ENCODE data around the gene CMPK2. TPM values are rescaled to one million over a fixed set of nuclear protein-coding genes. Genes with fewer than 3 reads are reported as not detected.

The CMPK2 gene
- total and polyA plus RNA-seq, 10 of the 15 experiments (the other 5 are each of a cell fraction or from before 2014, with no cell fraction given), result 0.50 to 5.6 (median 3.2) TPM

DNA sequence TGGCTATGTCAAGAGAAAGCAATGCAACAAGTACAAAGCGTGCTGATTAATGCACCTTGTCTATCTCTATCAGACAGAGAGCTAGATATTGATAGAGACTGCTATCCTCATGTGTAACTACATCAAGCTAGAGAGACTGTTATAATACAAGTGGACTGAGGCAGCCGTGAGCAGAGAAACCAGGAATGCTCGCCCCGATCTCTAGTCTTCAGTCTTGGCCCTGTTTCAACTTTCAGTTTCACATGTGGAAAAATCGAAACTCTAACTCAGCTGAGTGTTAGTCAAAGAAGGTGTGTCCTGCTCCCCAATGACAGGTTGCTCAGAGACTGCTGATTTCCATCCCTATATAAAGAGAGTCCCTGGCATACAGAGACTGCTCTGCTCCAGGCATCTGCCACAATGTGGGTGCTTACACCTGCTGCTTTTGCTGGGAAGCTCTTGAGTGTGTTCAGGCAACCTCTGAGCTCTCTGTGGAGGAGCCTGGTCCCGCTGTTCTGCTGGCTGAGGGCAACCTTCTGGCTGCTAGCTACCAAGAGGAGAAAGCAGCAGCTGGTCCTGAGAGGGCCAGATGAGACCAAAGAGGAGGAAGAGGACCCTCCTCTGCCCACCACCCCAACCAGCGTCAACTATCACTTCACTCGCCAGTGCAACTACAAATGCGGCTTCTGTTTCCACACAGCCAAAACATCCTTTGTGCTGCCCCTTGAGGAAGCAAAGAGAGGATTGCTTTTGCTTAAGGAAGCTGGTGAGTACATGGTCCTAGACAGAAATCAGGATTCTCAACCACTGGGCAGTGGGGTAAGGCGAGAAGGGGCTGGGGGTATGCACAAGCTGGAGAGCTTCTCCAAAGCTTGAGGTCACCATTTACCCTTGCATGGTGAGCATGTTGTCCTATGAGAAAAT, 11.9 kb upstream of the CMPK2 start, which contains the start of gene RSAD2 (continued):
- TF ChIP-seq BCL3 (IDR thresholded peaks at IDR 0.05; ENCODE audit: borderline replicate concordance, insufficient read depth, low read depth, low read length, poor library complexity, severe bottlenecking), result no peak
- TF ChIP-seq SUPT20H (IDR thresholded peaks at IDR 0.05; ENCODE audit: borderline replicate concordance, control insufficient read depth, low read depth, low read length), result no peak
- no peak for TF ChIP-seq SRF (IDR thresholded peaks at IDR 0.05; ENCODE audit: low read depth in 2 of 2, low read length in 2 of 2)
- no peak for TF ChIP-seq STAT1 (conservative IDR thresholded peaks at IDR 0.05)
- TF ChIP-seq NR2C2 (IDR thresholded peaks at IDR 0.05; ENCODE audit: borderline replicate concordance, control insufficient read depth, insufficient read length, low read depth), result no peak
- TF ChIP-seq NBN (IDR thresholded peaks at IDR 0.05), result no peak
- no peak for TF ChIP-seq MYB (IDR thresholded peaks at IDR 0.05; ENCODE audit: borderline replicate concordance, low read depth, low read length)
- no peak for TF ChIP-seq ZNF384 (IDR thresholded peaks at IDR 0.05; ENCODE audit: borderline replicate concordance, low read depth, low read length)
- no peak for TF ChIP-seq ASH2L (IDR thresholded peaks at IDR 0.05; ENCODE audit: borderline replicate concordance, low read depth)

- POLR2A ChIA-PET, result no interaction called here
- intact Hi-C loops (cut with micrococcal nuclease; ENCODE audit: unreplicated experiment), result no loop called here
- TF ChIP-seq KAT2A (conservative IDR thresholded peaks at IDR 0.05; ENCODE audit: control insufficient read depth, low read depth, low read length) (no peak), STAT1 (conservative IDR thresholded peaks at IDR 0.05) (no peak), RAD51 (IDR thresholded peaks at IDR 0.05) (no peak), USF1 (IDR thresholded peaks at IDR 0.05; ENCODE audit: borderline replicate concordance, extremely low read length, insufficient read depth, low read depth, low read length) (no peak), JUNB (IDR thresholded peaks at IDR 0.05) (no peak), CHD2 (IDR thresholded peaks at IDR 0.05; ENCODE audit: borderline replicate concordance, low read depth, low read length) (no peak), NFYA (IDR thresholded peaks at IDR 0.05; ENCODE audit: borderline replicate concordance, low read depth, low read length) (no peak), TBL1XR1 (IDR thresholded peaks at IDR 0.05; ENCODE audit: low read depth, low read length) (no peak)
- TF ChIP-seq, protein P1, sequence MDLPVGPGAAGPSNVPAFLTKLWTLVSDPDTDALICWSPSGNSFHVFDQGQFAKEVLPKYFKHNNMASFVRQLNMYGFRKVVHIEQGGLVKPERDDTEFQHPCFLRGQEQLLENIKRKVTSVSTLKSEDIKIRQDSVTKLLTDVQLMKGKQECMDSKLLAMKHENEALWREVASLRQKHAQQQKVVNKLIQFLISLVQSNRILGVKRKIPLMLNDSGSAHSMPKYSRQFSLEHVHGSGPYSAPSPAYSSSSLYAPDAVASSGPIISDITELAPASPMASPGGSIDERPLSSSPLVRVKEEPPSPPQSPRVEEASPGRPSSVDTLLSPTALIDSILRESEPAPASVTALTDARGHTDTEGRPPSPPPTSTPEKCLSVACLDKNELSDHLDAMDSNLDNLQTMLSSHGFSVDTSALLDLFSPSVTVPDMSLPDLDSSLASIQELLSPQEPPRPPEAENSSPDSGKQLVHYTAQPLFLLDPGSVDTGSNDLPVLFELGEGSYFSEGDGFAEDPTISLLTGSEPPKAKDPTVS (IDR thresholded peaks at IDR 0.05; ENCODE audit: low read depth, low read length), result no peak
These were observed 10.6 kb upstream of the CMPK2 start for GRCh38 chr2:6876309-6876708.

More at GRCh38 chr2:6876309-6876708, 10.6 kb upstream of the CMPK2 start:
- Histone ChIP-seq H3K36me3 (ENCODE audit: control insufficient read depth in 2 of 2, insufficient read depth in 2 of 2, low read length in 1 of 2) (no peaks in the 10 kb centered on the region), H2AFZ (ENCODE audit: control insufficient read depth, low read depth, low read length) (no peak overlapping the region), H3K9ac (ENCODE audit: control insufficient read depth, insufficient read depth, low read length) (no peak overlapping the region), H3K27ac (ENCODE audit: control insufficient read depth, insufficient read depth) (no peak overlapping the region), H3K4me1 (ENCODE audit: control insufficient read depth, insufficient read depth, low read length) (peaks cover 13% of the 10 kb centered on the region), H3K79me2 (ENCODE audit: control insufficient read depth, insufficient read depth, low read length) (no peaks in the 10 kb centered on the region), H4K20me1 (ENCODE audit: control insufficient read depth, insufficient read depth) (no peaks in the 10 kb centered on the region), H3K9me3 (replicated peaks; ENCODE audit: control insufficient read depth, insufficient read depth, low read length) (0 out of 3 replicates have a peak, but pooled peaks cover 2% of the 10 kb centered on the region), H3K4me2 (ENCODE audit: control insufficient read depth, insufficient read depth) (no peak overlapping the region), H3K27me3 (replicated peaks in 1 of 2; ENCODE audit: control insufficient read depth in 2 of 2, insufficient read depth in 2 of 2, low read length in 1 of 2) (no peaks in the 10 kb centered on the region), H3K4me3 (no peak overlapping the region)
- DNase-seq (ENCODE audit: low read depth, low spot score) (no peak), FAIRE-seq (no peak), ATAC-seq (no peak)
- 38% methylated on average over 1 of the region's 1 CpG for WGBS (ENCODE audit: insufficient coverage, insufficient replicate concordance, low lambda C conversion rate, missing lambda C conversion rate)
- RAD21 ChIA-PET (ENCODE audit: unreplicated experiment), result interaction anchor here (1.6 kb wide), 1 partner anchor 29 kb away, joined by 5 read pairs; no protein-coding TSS in a partner anchor
- CTCF ChIA-PET, result interaction anchor here (0.8 to 4.4 kb wide), 6 partner anchors 9 to 159 kb away, joined by 3 to 31 read pairs (median 6); partner anchors contain the start of gene CMPK2
- no TSS peak for BruUV-seq (replicated peaks)
- SMC1A ChIA-PET (ENCODE audit: uncharacterized antibody, unreplicated experiment), result interaction anchor here (1.2 to 3.1 kb wide), 3 partner anchors 9 to 70 kb away, joined by 3 to 25 read pairs (median 3); partner anchors contain the start of gene CMPK2
- in situ Hi-C loops (cut with MboI), result no loop called here

Measured in GM12878 (cell line).